Hypothalamus (tissue), 51 donors: ENCODE results near the gene RAB7B.

Source experiments
- DNase-seq, 51 donors: peaks; one replicate each; lab custom pipeline; 2025; lab: John Stamatoyannopoulos, UW

The RAB7B gene

DNA sequence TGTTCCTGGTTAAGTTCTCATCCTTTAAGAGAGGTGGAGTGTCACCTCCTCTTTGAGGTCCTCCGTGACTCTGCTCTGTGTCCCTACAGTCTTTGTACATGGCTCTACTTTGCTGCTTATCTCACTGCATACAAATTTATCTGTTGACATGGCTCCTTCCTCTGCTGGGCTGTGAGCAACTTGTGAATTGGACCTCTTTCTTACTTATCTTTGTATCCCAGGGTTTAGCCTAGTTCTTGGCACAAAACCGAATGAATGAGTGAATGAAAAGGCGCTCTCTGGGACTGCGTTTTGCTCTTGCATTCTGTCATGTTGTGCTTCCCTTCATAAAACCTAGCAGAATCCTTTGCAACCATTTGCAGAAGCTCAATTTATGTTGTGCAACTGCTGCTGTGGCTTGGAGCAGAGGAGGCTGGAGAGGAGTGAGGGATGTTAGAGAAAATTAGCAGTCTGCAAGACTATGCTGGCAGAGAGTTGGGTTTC lies 72.4 kb downstream of the RAB7B start:
- peak in 1 of 51 donors; percentile 10 for DNase-seq

DNA sequence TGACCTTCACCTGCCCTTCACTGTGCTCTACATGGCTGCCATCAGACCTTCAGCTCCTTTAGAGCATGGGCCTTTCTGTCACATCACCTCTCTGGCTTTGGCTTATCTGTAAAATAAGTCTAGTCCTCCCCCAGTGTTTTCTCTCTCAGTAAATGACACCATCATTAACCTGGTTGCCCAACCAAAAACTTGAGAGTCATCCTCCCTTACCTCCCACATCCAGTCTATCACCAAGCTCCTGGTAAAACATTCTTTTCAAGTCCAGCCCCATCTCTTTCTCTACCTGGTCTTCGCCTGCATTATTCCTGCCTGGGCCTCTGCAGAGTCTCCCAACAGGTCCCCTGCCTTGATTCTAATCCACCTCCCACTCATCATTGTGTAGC lies 73.0 kb downstream of the RAB7B start:
- DNase-seq = no peak

DNA sequence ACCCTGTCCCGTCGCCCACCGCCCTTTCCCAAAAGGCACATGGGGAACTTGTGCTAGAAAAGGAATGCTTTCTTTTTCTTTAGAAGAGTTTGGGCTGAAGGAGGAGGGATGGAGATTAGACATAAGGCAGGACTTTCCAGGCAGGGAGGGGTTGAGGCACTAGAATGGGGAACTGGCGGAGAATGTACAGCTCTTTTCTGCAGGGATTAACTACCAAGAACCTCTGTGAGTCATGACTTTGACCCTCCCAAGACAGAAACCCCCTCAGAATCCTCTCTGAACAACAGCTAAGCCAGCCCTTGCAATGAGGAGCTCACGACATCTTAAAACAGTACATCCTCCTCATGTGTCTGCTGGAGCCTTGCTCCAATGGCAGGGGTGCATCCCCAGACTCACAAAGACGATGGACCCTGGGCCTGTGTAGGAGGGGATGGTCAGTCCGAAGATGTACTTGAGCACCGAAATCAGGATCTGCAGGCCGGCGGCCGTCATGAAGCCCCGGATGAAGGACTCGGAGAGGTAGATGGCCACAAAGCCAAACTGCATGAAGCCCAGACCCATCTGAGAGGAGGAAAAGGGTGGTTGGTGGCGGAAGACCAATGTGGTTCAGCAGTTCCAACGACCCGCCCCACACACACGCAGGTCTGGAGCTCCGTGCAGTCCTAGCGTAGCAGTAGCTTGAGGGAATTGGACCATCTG lies 73.5 kb downstream of the RAB7B start:
- DNase-seq = no peak

- peak in 41 of 51 donors; percentile 20 to 93 (median 75) for DNase-seq
Measured at GRCh38 chr1:205928317-205928716, 74.9 kb downstream of the RAB7B start.

GRCh38 chr1:205927676-205928075 lies 75.5 kb downstream of the RAB7B start:
- DNase-seq = no peak

- DNase-seq = no peak
Measured at GRCh38 chr1:205927247-205927646, 75.9 kb downstream of the RAB7B start.
